SK-N-MC (cell line): ENCODE measurements around the gene TMEM144.
"Not testable (repeated sequence)": the region's sequence is repeated elsewhere in the genome, so short reads cannot be mapped to it uniquely, and the experiment has no call there.

Experiments used
- EZH2 ChIP-seq: fragments of 200-600 bp; sonication (generic); IDR thresholded peaks from one replicate; pipeline ENCODE4 v1.6.1; 2017; ENCODE audit warnings: antibody characterized with exemption
- POLR2AphosphoS5 ChIP-seq: IDR thresholded peaks from 2 replicates; pipeline ENCODE4 v1.6.1; 2012; ENCODE audit warnings: mild to moderate bottlenecking, low read depth, low read length, borderline replicate concordance

DNA sequence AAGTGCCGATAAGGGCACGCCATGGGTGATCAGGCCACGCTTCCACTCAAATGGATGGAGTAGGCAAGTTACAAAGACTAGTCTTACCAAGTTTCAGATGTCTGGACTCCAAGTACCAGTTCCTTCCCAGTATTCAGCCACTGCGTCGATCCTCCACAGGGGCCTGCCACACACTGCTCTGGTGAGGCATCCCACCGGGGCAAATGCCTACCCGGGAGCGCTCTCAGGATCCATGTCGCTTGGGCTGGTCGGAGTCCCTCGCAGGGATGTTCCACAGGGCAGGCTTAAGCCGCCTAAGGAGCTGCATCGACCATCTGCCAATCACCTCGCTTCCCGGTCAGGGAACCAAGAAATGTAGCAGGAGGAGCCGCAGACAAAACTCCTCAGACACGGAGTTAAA is 18.1 kb downstream of the TMEM144 start:
- not testable (repeated sequence) for TF ChIP-seq POLR2AphosphoS5, EZH2
